AG09309 (cell line): ENCODE results near the gene SEPTIN11.

ENCODE experiments used
- DNase-seq: peaks from one replicate; pipeline ENCODE4 v3.0.0-alpha.2; 2010; ENCODE audit warnings: low read depth
- H3K4me3 ChIP-seq: 2 replicates; pipeline ENCODE4 v1.5.1; 2011; ENCODE audit warnings: mild to moderate bottlenecking, low read depth, low read length, moderate library complexity; ENCODE audit not compliant: control insufficient read depth
- CTCF ChIP-seq: IDR thresholded peaks from 2 replicates; pipeline ENCODE4 v1.5.1; 2011; ENCODE audit warnings: mild to moderate bottlenecking, low read depth, low read length, inconsistent platforms; ENCODE audit not compliant: insufficient read depth, control insufficient read depth; ENCODE audit errors: missing control alignments

SEPTIN11 gene

GRCh38 chr4:76965866-76966579, 16.5 kb downstream of the SEPTIN11 start:
- no peak for DNase-seq
- H3K4me3 ChIP-seq = no peak overlapping the region
- TF ChIP-seq CTCF = no peak

- TF ChIP-seq CTCF = no peak
- no peak for DNase-seq
- no peak overlapping the region for H3K4me3 ChIP-seq
Observed at GRCh38 chr4:76968937-76969336, 19.4 kb downstream of the SEPTIN11 start.

DNA sequence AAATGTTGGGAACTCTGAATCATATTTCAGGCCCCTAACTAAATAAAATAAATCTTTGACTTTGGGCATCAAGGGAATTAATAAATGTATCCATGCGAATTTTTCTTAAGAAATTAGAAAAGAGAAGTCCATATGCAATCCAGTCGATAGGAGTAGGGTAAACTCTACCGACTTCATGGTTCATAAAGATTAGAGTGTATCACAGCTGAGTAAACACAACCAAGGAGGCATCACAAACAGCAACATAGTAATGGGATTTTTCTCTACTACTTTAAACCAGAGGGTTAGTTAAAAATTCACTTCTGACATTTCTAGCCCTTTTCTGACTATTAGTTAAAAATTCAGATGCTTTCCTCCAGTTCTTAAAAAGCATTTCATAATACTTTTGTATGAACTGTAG, 19.9 kb downstream of the SEPTIN11 start:
- no peak for TF ChIP-seq CTCF
- no peak overlapping the region for H3K4me3 ChIP-seq
- DNase-seq = no peak

GRCh38 chr4:76969941-76970529, 20.5 kb downstream of the SEPTIN11 start:
- no peak for DNase-seq
- no peak for TF ChIP-seq CTCF
- H3K4me3 ChIP-seq = no peak overlapping the region

- TF ChIP-seq CTCF = no peak
- DNase-seq = no peak
- no peak overlapping the region for H3K4me3 ChIP-seq
Observed at GRCh38 chr4:76972306-76972705, 22.8 kb downstream of the SEPTIN11 start.

- no peak for DNase-seq
- no peak for TF ChIP-seq CTCF
- H3K4me3 ChIP-seq = no peak overlapping the region
Observed at GRCh38 chr4:76974150-76974549, 24.6 kb downstream of the SEPTIN11 start.
